Loucy (cell line): ENCODE results near the gene LNPEP.

ENCODE experiments used
- H2AFZ ChIP-seq: fragments of 200-600 bp; sonication (generic); 2 replicates; pipeline ENCODE4 v1.6.0; 2016; ENCODE audit warnings: antibody characterized with exemption, mild to moderate bottlenecking, low read length, moderate library complexity
- H3F3A ChIP-seq: fragments of 200-600 bp; 2 replicates; pipeline ENCODE4 v1.6.0; 2016; ENCODE audit warnings: antibody characterized with exemption, low read depth, mild to moderate bottlenecking
- H3K27me3 ChIP-seq: fragments of 200-600 bp; sonication (generic); 2 replicates; pipeline ENCODE4 v1.6.1; 2014; ENCODE audit warnings: low read length, mild to moderate bottlenecking; ENCODE audit not compliant: insufficient read depth, poor library complexity, severe bottlenecking
- H3K36me3 ChIP-seq: fragments of 200-600 bp; sonication (generic); 2 replicates; pipeline ENCODE4 v1.6.1; 2016; ENCODE audit warnings: low read length; ENCODE audit not compliant: insufficient read depth
- H3K4me1 ChIP-seq: fragments of 200-600 bp; sonication (generic); 2 replicates; pipeline ENCODE4 v1.5.1; 2014; ENCODE audit warnings: low read length, mild to moderate bottlenecking; ENCODE audit not compliant: insufficient read depth, poor library complexity, severe bottlenecking
- H3K4me2 ChIP-seq: fragments of 200-600 bp; sonication (generic); 2 replicates; pipeline ENCODE4 v1.6.0; 2014; ENCODE audit warnings: antibody characterized with exemption, low read length, low read depth, mild to moderate bottlenecking; ENCODE audit not compliant: poor library complexity, severe bottlenecking
- H3K4me3 ChIP-seq: fragments of 200-600 bp; sonication (generic); 2 replicates; pipeline ENCODE4 v1.5.1; 2014; ENCODE audit warnings: low read length, mild to moderate bottlenecking, mixed read lengths; ENCODE audit not compliant: poor library complexity, severe bottlenecking
- H3K79me2 ChIP-seq: fragments of 200-600 bp; sonication (generic); 2 replicates; pipeline ENCODE4 v1.6.1; 2014; ENCODE audit warnings: low read length; ENCODE audit not compliant: insufficient read depth
- H3K9ac ChIP-seq: fragments of 200-600 bp; sonication (generic); 2 replicates; pipeline ENCODE4 v1.6.0; 2014; ENCODE audit warnings: mild to moderate bottlenecking, low read depth, low read length, moderate library complexity; ENCODE audit not compliant: poor library complexity, severe bottlenecking
- H3K9me2 ChIP-seq: fragments of 200-600 bp; sonication (generic); replicated peaks from 2 replicates; pipeline ENCODE4 v1.6.1; 2016; ENCODE audit warnings: low read depth, low read length, mixed read lengths
- H3K9me3 ChIP-seq: fragments of 200-600 bp; sonication (generic); 2 replicates; pipeline ENCODE4 v1.6.1; 2014; ENCODE audit warnings: mild to moderate bottlenecking, antibody characterized with exemption, low read length, low read depth; ENCODE audit not compliant: insufficient read depth
- H4K20me1 ChIP-seq: fragments of 200-600 bp; sonication (generic); 2 replicates; pipeline ENCODE4 v1.6.0; 2014; ENCODE audit warnings: antibody characterized with exemption, low read length, mild to moderate bottlenecking; ENCODE audit not compliant: insufficient read depth, poor library complexity, severe bottlenecking
- CTCF ChIP-seq: fragments of 200-600 bp; sonication (generic); conservative IDR thresholded peaks from 2 replicates; pipeline ENCODE4 v1.5.1; 2014; ENCODE audit warnings: mild to moderate bottlenecking, antibody characterized with exemption, low read length
- EZH2phosphoT487 ChIP-seq: fragments of 200-600 bp; IDR thresholded peaks from 2 replicates; pipeline ENCODE4 v1.6.1; 2018; ENCODE audit warnings: antibody characterized with exemption, mild to moderate bottlenecking, moderate library complexity, borderline replicate concordance

LNPEP gene

GRCh38 chr5:97044052-97044451 lies 108.2 kb downstream of the LNPEP start:
- Histone ChIP-seq H3F3A (no peaks in the 10 kb centered on the region), H3K4me3 (no peak overlapping the region), H3K9ac (no peak overlapping the region), H3K79me2 (no peaks in the 10 kb centered on the region), H3K4me1 (peaks cover 16% of the 10 kb centered on the region), H4K20me1 (no peaks in the 10 kb centered on the region), H2AFZ (no peak overlapping the region), H3K27me3 (no peaks in the 10 kb centered on the region), H3K9me3 (no peaks in the 10 kb centered on the region), H3K9me2 (no peaks in the 10 kb centered on the region), H3K36me3 (no peaks in the 10 kb centered on the region), H3K4me2 (no peak overlapping the region)
- TF ChIP-seq CTCF (0 out of 2 replicates have a peak, but pooled peaks have one; percentile 19), EZH2phosphoT487 (no peak)

- TF ChIP-seq CTCF (peak; percentile 66), EZH2phosphoT487 (no peak)
- Histone ChIP-seq H4K20me1 (no peaks in the 10 kb centered on the region), H3F3A (no peaks in the 10 kb centered on the region), H3K79me2 (no peaks in the 10 kb centered on the region), H3K4me1 (peaks cover 16% of the 10 kb centered on the region), H3K9me2 (no peaks in the 10 kb centered on the region), H3K36me3 (no peaks in the 10 kb centered on the region), H3K4me2 (no peak overlapping the region), H3K27me3 (no peaks in the 10 kb centered on the region), H3K9me3 (no peaks in the 10 kb centered on the region), H2AFZ (no peak overlapping the region), H3K9ac (no peak overlapping the region), H3K4me3 (no peak overlapping the region)
Observed at GRCh38 chr5:97046270-97046982, 110.5 kb downstream of the LNPEP start.

- Histone ChIP-seq H3K9me2 (no peaks in the 10 kb centered on the region), H3K36me3 (no peaks in the 10 kb centered on the region), H4K20me1 (no peaks in the 10 kb centered on the region), H3K9me3 (no peaks in the 10 kb centered on the region), H2AFZ (no peak overlapping the region), H3K4me2 (no peak overlapping the region), H3F3A (no peaks in the 10 kb centered on the region), H3K4me3 (no peak overlapping the region), H3K9ac (no peak overlapping the region), H3K27me3 (no peaks in the 10 kb centered on the region), H3K4me1 (peaks cover 16% of the 10 kb centered on the region), H3K79me2 (no peaks in the 10 kb centered on the region)
- no peak for TF ChIP-seq EZH2phosphoT487
Observed at GRCh38 chr5:97047076-97047475, 111.2 kb downstream of the LNPEP start.

GRCh38 chr5:97049175-97049574 lies 113.3 kb downstream of the LNPEP start:
- Histone ChIP-seq H3K4me1 (peaks cover 5% of the 10 kb centered on the region), H3K79me2 (no peaks in the 10 kb centered on the region), H3K36me3 (no peaks in the 10 kb centered on the region), H3K9me3 (no peaks in the 10 kb centered on the region), H3K9ac (no peak overlapping the region), H3F3A (no peaks in the 10 kb centered on the region), H3K4me3 (no peak overlapping the region), H3K27me3 (no peaks in the 10 kb centered on the region), H4K20me1 (no peaks in the 10 kb centered on the region), H3K4me2 (no peak overlapping the region), H2AFZ (0 out of 2 replicates have a peak overlapping the region, but pooled peaks have one; percentile 6), H3K9me2 (no peaks in the 10 kb centered on the region)
- TF ChIP-seq CTCF (no peak), EZH2phosphoT487 (no peak)
